H9 (cell line): Measurements from ENCODE around the gene P4HTM. TPM values are rescaled to one million over a fixed set of nuclear protein-coding genes. Genes with fewer than 3 reads are reported as not detected.

Source experiments
- DNase-seq: peaks from one replicate; pipeline ENCODE4 v3.0.0-alpha.2; 2017
- H2AFZ ChIP-seq: one replicate; pipeline ENCODE4 v1.6.1; 2013; ENCODE audit warnings: mild to moderate bottlenecking, low read length, control low read depth, moderate library complexity
- H2AK5ac ChIP-seq: 2 replicates; pipeline ENCODE4 v1.6.1; 2013; ENCODE audit warnings: low read length, control low read depth, mixed read lengths; ENCODE audit not compliant: insufficient read length
- H2BK120ac ChIP-seq: one replicate; pipeline ENCODE4 v1.6.1; 2013; ENCODE audit warnings: low read depth, mild to moderate bottlenecking, low read length, control low read depth, inconsistent platforms; ENCODE audit not compliant: poor library complexity, severe bottlenecking
- H2BK12ac ChIP-seq: 2 replicates; pipeline ENCODE4 v1.6.1; 2013; ENCODE audit warnings: low read length, control low read depth, mixed read lengths, low read depth; ENCODE audit not compliant: insufficient read length
- H2BK15ac ChIP-seq: 2 replicates; pipeline ENCODE4 v1.6.1; 2013; ENCODE audit warnings: low read depth, low read length, control low read depth
- H2BK20ac ChIP-seq: one replicate; pipeline ENCODE4 v1.6.1; 2013; ENCODE audit warnings: low read depth, mild to moderate bottlenecking, low read length, control low read depth, inconsistent platforms; ENCODE audit not compliant: poor library complexity, severe bottlenecking
- H2BK5ac ChIP-seq: 2 replicates; pipeline ENCODE4 v1.6.1; 2013; ENCODE audit warnings: low read length, control low read depth, mixed read lengths; ENCODE audit not compliant: insufficient read length
- H3K14ac ChIP-seq: 2 replicates; pipeline ENCODE4 v1.6.1; 2013; ENCODE audit warnings: low read length, control low read depth; ENCODE audit not compliant: insufficient read depth
- H3K18ac ChIP-seq: 2 replicates; pipeline ENCODE4 v1.6.1; 2013; ENCODE audit warnings: low read depth, mild to moderate bottlenecking, mixed read lengths, low read length, control low read depth; ENCODE audit not compliant: insufficient read length
- H3K23ac ChIP-seq: 2 replicates; pipeline ENCODE4 v1.6.1; 2013; ENCODE audit warnings: low read length, control low read depth, mixed read lengths, low read depth; ENCODE audit not compliant: insufficient read length
- H3K23me2 ChIP-seq: 2 replicates; pipeline ENCODE4 v1.6.1; 2013; ENCODE audit warnings: low read depth, mild to moderate bottlenecking, mixed read lengths, low read length, control low read depth; ENCODE audit not compliant: insufficient read length, poor library complexity, severe bottlenecking
- H3K27ac ChIP-seq: 2 replicates; pipeline ENCODE4 v1.5.1; 2013; ENCODE audit warnings: low read length, control low read depth, mixed read lengths, low read depth; ENCODE audit not compliant: insufficient read length
- H3K27me3 ChIP-seq: 2 replicates; pipeline ENCODE4 v1.6.1; 2013; ENCODE audit warnings: low read length, control low read depth, inconsistent platforms; ENCODE audit not compliant: insufficient read depth
- H3K4ac ChIP-seq: 2 replicates; pipeline ENCODE4 v1.6.1; 2013; ENCODE audit warnings: low read depth, mild to moderate bottlenecking, control low read depth, inconsistent platforms, low read length, moderate library complexity
- H3K4me1 ChIP-seq: 2 replicates; pipeline ENCODE4 v1.6.1; 2013; ENCODE audit warnings: low read length, control low read depth, inconsistent platforms; ENCODE audit not compliant: insufficient read depth
- H3K4me2 ChIP-seq: 2 replicates; pipeline ENCODE4 v1.6.1; 2013; ENCODE audit warnings: low read length, control low read depth, mixed read lengths; ENCODE audit not compliant: insufficient read length, insufficient read depth
- H3K56ac ChIP-seq: 2 replicates; pipeline ENCODE4 v1.6.1; 2013; ENCODE audit warnings: low read depth, mild to moderate bottlenecking, mixed read lengths, low read length, control low read depth; ENCODE audit not compliant: insufficient read length
- H3K79me1 ChIP-seq: 2 replicates; pipeline ENCODE4 v1.6.1; 2013; ENCODE audit warnings: low read depth, mild to moderate bottlenecking, moderate library complexity, low read length, control low read depth, inconsistent platforms; ENCODE audit not compliant: insufficient read depth, poor library complexity, severe bottlenecking
- H3K79me2 ChIP-seq: 2 replicates; pipeline ENCODE4 v1.6.1; 2013; ENCODE audit warnings: low read length, control low read depth, inconsistent platforms; ENCODE audit not compliant: insufficient read depth
- H3K9ac ChIP-seq: 2 replicates; pipeline ENCODE4 v1.6.1; 2013; ENCODE audit warnings: low read length, control low read depth, mixed read lengths; ENCODE audit not compliant: insufficient read length; ENCODE audit errors: extremely low read depth
- H3K9me3 ChIP-seq: one replicate; pipeline ENCODE4 v1.6.1; 2013; ENCODE audit warnings: low read depth, low read length, inconsistent platforms; ENCODE audit not compliant: control insufficient read depth
- H3T11ph ChIP-seq: one replicate; pipeline ENCODE4 v1.6.1; 2013; ENCODE audit warnings: mild to moderate bottlenecking, low read length, control low read depth, inconsistent platforms
- H4K20me1 ChIP-seq: one replicate; pipeline ENCODE4 v1.6.1; 2013; ENCODE audit not compliant: control insufficient read depth, insufficient read length, insufficient read depth
- H4K5ac ChIP-seq: 2 replicates; pipeline ENCODE4 v1.6.1; 2013; ENCODE audit warnings: low read depth, mild to moderate bottlenecking, mixed read lengths, low read length, control low read depth; ENCODE audit not compliant: insufficient read length
- H4K8ac ChIP-seq: replicated peaks from 2 replicates; pipeline ENCODE4 v1.6.1; 2013; ENCODE audit warnings: low read length, control low read depth, mixed read lengths, low read depth; ENCODE audit not compliant: insufficient read length
- H4K91ac ChIP-seq: 2 replicates; pipeline ENCODE4 v1.6.1; 2013; ENCODE audit warnings: low read depth, mild to moderate bottlenecking, moderate library complexity, mixed read lengths, low read length, control low read depth; ENCODE audit not compliant: insufficient read length
- H3K27ac Mint-ChIP-seq, 3 experiments: 2 replicates in 2 of 3; 3 replicates in 1 of 3; pipeline ENCODE4 v1.8.0; 2020 to 2021; ENCODE audit warnings: mixed read lengths in 3 of 3, mild to moderate bottlenecking in 1 of 3, moderate library complexity in 1 of 3
- H3K27me3 Mint-ChIP-seq: 2 replicates; pipeline ENCODE4 v1.8.0; 2021; ENCODE audit warnings: low read depth, mild to moderate bottlenecking, moderate library complexity, mixed read lengths
- H3K36me3 Mint-ChIP-seq, 3 experiments: 2 replicates in 2 of 3; 3 replicates in 1 of 3; pipeline ENCODE4 v1.8.0; 2020 to 2021; ENCODE audit warnings: low read depth in 3 of 3, mixed read lengths in 3 of 3; ENCODE audit not compliant: insufficient read depth in 1 of 3
- H3K4me1 Mint-ChIP-seq, 2 experiments: 2 replicates each; pipeline ENCODE4 v1.8.0; 2020; ENCODE audit warnings: mixed read lengths in 2 of 2
- H3K4me3 Mint-ChIP-seq, 2 experiments: 2 replicates in 1 of 2; 3 replicates in 1 of 2; pipeline ENCODE4 v1.8.0; 2020 to 2021; ENCODE audit warnings: mild to moderate bottlenecking in 2 of 2, mixed read lengths in 2 of 2, moderate library complexity in 1 of 2
- H3K9me3 Mint-ChIP-seq, 2 experiments: 2 replicates in 1 of 2; 3 replicates in 1 of 2; pipeline ENCODE4 v1.8.0; 2020; ENCODE audit warnings: mild to moderate bottlenecking in 2 of 2, mixed read lengths in 2 of 2, moderate library complexity in 1 of 2
- WGBS: extraction: QIAGEN DNeasy Blood & Tissue Kit; methylation state at CpG from one replicate; pipeline ENCODE4 v1.1.7; 2013; ENCODE audit warnings: missing lambda C conversion rate, low lambda C conversion rate, mixed read lengths; ENCODE audit not compliant: insufficient read length; ENCODE audit errors: extremely low coverage; 5-methylcytosine and 5-hydroxymethylcytosine counted together
- total RNA-seq: library from RNA; stranded (reverse); gene quantifications from 2 replicates; pipeline ENCODE4 v1.2.1, GENCODE V29; 2021
- TF ChIP-seq, protein P1 (sequence below): fragments of 200-600 bp; sonication (generic); conservative IDR thresholded peaks from 3 replicates; pipeline ENCODE4 v1.8.0; 2021; ENCODE audit warnings: antibody characterized with exemption, mild to moderate bottlenecking

Gene P4HTM
- total RNA-seq, 1 experiment from 2014 or later, result 36.0 TPM

GRCh38 chr3:48996640-48997039 lies 6.6 kb downstream of the P4HTM start:
- Histone ChIP-seq H2BK12ac (no peak overlapping the region), H3K9ac (no peak overlapping the region), H3K4ac (no peak overlapping the region), H2BK120ac (no peak overlapping the region), H2BK20ac (no peak overlapping the region), H3K23me2 (no peaks in the 10 kb centered on the region), H3K4me2 (no peak overlapping the region), H3K9me3 (no peaks in the 10 kb centered on the region), H3K18ac (no peak overlapping the region), H3K4me1 (peaks cover under 1% of the 10 kb centered on the region; the same call in 1 of the 2 replicates), H4K8ac (no peak overlapping the region), H3K23ac (no peak overlapping the region), H4K91ac (no peak overlapping the region), H3K27me3 (no peaks in the 10 kb centered on the region), H3T11ph (no peak overlapping the region), H3K14ac (no peak overlapping the region), H2BK15ac (no peak overlapping the region), H3K79me2 (no peaks in the 10 kb centered on the region; the same call in 1 of the 2 replicates), H3K56ac (no peak overlapping the region), H4K20me1 (no peaks in the 10 kb centered on the region), H2AFZ (no peak overlapping the region), H3K27ac (no peak overlapping the region), H2AK5ac (no peak overlapping the region), H3K79me1 (no peaks in the 10 kb centered on the region), H4K5ac (no peak overlapping the region), H2BK5ac (no peak overlapping the region)
- Mint-ChIP-seq H3K36me3 (peaks cover 3 to 24% (median 14%) of the 10 kb centered on the region in 3 experiments; a peak in 5 of 7 replicates), H3K9me3 (no peaks in the 10 kb centered on the region), H3K27ac (no peak overlapping the region), H3K4me3 (no peak overlapping the region), H3K27me3 (no peaks in the 10 kb centered on the region), H3K4me1 (peaks cover 28% of the 10 kb centered on the region in 2 experiments)
- DNase-seq, result no peak
- WGBS, result no CpG with 5 or more reads among the region's 8 CpGs
- TF ChIP-seq, protein P1, sequence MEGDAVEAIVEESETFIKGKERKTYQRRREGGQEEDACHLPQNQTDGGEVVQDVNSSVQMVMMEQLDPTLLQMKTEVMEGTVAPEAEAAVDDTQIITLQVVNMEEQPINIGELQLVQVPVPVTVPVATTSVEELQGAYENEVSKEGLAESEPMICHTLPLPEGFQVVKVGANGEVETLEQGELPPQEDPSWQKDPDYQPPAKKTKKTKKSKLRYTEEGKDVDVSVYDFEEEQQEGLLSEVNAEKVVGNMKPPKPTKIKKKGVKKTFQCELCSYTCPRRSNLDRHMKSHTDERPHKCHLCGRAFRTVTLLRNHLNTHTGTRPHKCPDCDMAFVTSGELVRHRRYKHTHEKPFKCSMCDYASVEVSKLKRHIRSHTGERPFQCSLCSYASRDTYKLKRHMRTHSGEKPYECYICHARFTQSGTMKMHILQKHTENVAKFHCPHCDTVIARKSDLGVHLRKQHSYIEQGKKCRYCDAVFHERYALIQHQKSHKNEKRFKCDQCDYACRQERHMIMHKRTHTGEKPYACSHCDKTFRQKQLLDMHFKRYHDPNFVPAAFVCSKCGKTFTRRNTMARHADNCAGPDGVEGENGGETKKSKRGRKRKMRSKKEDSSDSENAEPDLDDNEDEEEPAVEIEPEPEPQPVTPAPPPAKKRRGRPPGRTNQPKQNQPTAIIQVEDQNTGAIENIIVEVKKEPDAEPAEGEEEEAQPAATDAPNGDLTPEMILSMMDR, result no peak
